HG03442 (cell line): Measurements from ENCODE around the gene MVD.

ENCODE experiments used
- ATAC-seq: cut with Tn5 transposase; IDR thresholded peaks from one replicate; pipeline ENCODE4 v1.9.1; 2021; ENCODE audit warnings: mild to moderate bottlenecking, moderate library complexity; ENCODE audit not compliant: unreplicated experiment

The MVD gene

DNA sequence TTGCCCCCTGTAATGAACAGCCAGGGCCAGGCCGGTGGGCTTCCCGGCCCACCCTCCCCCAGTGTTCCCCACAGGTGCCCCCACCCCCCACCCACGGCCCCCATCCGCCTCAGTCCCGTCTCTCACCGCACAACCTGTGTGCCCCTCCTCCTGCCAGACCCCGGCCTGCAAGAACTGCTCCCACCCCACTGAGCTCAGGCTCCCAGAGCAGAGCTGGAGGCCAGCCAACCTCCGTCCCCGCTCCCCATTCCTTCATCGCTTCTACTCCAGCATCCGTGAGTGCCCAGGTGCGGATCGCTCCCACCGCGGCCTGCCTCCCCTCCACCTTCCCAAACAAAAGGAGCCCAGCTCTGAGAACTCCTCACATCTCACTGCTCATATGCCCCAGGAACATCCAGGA is 4.2 kb downstream of the MVD start:
- no peak for ATAC-seq

DNA sequence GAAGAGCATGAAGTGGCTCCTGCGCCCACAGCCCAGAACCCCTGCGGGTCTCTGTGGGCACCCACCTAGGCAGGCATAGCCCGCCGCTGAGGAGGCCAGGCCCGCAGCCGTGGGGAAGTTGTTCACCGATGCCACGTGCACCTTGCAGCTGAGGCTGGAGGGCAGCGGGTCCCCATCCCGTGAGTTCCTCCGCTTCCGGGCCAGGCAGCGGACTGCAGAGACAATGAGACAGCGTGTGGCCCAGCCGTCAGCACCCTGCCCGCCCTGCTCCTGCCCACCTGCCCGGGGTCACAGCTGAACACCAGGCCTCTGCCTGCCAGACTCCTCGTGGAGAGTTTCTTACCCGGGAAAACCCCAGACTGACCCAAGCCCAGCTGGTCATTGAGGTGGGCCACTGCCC is 5.5 kb downstream of the MVD start:
- no peak for ATAC-seq

DNA sequence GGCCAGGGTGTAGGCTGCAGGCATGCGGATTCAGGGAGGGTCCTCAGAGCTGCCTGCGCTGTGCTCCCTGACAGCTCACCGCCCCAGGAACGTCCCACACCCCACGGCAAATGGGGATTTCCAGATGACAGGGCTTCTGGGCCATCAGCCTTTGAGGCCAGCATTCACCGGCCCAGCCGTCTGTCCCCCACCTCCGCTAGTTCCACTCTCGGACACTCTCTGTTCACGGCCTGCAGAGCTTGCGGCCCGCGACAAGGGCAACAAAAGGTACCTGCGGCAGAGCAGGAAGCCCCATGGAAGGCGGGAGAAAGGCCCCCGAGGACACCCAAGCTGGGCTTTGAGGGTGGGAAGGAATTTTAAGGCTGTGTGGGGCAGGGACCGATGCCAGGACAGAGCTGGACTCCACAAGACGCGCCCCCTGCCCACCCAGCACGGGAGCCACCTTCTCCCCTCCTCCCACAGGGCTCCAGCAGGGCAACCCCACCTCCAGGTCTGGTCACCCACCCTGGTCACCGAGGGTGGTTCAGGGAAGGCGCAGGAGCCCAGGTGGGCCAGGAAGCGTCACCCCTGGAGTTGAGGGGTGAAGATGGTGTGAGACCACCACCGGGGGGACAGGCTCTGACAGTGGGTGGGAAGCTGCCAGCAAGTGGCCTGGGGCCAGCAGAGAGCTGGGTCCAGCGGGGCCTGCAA is 6.5 kb downstream of the MVD start:
- ATAC-seq = no peak

DNA sequence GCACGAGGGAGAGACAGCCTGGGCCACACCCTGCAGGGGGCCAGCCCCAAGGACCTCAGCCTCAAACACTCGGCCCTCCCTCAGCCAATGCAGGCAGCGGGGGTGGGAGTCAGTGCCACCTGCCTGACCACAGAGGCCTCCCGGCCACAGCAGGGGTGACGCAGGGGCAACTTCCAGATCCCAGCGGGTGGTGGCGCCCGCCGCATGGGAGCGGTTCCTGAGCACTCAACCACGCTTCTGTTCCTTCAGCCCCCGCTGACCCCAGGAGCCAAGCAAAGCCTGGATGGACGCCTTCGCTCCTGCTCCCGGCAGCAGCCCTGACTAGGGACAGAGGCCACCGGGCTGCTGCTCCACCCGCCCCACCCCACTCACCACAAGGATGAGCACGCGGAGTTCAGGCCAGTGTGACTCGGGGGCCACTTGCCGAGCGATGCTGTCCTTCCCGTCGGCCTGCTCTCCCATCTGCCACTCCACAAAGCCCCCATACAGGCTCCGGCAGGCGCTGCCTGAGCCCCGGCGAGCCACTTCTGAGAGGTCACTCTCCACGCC is 7.1 kb downstream of the MVD start:
- no peak for ATAC-seq

DNA sequence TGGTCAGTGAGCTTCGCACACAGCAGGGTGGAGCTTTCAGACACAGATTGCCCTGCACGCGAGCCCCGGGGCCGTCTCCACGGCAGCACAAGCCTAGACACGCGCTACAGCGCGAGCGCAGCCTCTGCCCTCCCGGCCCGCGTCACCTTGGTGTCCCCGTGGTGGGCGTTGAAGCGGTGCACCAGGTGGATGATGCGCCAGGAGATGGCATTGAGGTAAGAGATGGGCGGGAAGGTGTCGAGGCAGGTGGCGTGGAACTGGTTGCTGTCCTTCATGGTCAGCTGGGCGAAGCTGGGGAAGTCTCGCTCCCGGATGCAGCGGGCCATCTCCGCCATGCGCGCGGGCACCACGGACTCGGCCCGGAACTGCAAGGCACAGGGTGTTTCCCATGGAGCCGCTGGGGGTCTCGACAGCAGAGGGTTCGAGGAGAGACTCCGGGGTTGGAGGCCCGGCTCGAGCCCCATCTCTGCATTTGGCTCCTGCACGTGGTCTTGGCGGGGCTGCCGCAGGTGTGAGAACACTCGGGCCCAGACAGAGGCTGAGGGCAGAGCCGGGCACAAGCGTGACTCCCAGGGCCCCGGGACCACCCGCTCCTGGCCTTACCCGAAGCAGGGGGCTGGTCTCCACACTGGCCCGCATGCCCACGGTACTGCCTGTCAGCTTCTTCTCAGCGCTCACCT is 7.7 kb downstream of the MVD start:
- ATAC-seq = no peak

DNA sequence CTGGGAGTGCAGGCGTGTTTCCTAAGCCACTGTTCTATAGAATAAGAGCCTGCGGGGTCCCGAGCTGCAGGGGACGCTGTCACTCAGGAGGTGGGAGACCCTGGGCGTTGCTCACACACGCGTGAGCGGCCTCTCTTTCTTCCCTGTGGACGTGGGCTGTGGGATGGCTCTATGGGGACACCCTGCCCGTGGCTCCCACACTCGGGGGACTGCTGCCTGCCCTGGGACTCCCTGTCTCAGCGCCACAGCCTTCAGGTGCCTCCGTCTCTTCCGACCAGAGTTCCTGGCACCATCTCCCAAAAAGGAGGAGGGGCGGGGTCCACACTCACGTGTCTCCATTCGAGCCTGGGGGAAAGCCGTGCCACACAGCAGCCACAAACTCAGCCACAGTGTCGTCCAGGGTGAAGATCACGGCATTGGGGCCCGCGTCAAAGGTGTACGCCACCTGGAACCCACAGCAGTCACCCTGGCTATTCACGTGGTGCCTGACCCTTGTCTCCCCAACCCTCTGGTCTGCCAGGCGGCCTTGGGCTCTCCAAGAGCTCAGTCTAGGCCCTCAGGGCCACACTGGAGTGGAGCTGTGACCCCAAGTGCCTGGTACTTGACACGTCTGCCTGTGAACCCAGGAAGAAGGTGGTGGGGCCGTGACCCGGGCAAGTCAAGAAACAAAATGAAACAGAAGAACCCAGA is 8.4 kb downstream of the MVD start:
- ATAC-seq = no peak

DNA sequence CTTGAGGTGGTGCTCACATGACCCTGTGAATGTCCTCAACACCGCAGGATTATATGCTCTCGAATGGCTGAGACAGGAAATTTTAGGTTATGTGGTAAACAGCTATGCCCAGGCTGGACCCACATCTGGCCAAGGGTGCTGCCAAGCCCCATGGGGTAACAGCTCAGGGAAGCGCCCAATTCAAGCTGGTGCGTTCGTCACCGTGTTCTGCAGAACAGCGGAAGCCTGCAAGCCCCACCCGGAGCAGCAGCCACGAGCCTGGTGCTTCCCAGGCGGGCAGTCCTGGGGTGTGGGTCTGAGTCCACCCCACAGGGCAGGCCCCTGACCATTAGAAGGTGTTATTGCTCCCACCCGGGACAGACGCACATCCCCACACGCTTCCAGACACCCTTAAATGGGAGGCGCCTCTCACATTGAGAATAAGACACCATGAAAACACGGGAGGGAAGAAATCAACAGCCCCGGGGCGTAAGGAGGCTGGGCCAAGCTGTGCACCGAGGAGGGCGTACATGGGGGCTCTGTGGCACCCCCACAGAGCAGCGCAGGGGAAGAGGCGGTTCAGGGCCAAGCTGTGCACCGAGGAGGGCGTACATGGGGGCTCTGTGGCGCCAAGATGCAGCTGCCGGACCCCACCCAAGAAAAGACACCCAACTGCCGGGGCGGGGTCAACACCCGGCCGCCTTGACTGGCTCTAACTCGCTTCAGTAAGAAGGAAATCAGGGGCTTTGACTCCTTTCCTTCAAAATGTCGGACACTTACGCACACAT is 9.1 kb downstream of the MVD start:
- no peak for ATAC-seq

DNA sequence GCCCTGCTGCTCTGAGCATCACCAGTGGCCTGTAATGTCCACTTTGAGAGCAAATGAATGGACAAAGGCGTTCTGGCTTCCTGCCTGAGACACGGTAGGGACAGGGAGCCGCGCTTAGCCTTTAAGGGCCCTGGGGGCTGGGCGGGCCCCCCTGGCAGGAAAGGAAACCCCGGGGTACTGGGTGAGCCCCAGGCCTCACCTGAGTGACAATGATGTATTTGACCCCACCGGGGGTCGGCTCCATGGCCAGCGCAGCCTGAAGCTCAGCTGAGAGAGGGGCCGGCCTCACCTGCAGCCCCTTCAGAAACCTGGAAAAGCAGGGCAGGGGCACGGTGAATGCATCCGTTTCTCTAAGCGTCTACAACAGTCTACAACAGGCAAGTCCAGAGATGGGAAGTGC is 9.8 kb downstream of the MVD start:
- ATAC-seq = no peak

DNA sequence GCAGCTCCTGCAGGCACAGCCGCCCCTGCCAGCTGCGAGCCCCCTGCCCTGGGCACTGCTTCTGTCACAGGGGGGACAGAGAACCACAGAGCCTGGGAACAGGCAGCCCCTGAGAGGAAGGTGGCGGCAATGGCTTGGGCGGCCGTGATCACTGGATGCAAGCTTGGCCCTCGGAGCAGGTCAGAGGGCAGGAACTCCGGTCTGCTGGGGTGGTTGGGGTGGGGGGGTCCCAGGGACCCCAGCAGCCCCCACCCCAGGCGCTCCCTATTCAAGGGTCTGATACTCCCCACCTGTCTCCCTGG is 10.2 kb downstream of the MVD start:
- ATAC-seq = no peak

DNA sequence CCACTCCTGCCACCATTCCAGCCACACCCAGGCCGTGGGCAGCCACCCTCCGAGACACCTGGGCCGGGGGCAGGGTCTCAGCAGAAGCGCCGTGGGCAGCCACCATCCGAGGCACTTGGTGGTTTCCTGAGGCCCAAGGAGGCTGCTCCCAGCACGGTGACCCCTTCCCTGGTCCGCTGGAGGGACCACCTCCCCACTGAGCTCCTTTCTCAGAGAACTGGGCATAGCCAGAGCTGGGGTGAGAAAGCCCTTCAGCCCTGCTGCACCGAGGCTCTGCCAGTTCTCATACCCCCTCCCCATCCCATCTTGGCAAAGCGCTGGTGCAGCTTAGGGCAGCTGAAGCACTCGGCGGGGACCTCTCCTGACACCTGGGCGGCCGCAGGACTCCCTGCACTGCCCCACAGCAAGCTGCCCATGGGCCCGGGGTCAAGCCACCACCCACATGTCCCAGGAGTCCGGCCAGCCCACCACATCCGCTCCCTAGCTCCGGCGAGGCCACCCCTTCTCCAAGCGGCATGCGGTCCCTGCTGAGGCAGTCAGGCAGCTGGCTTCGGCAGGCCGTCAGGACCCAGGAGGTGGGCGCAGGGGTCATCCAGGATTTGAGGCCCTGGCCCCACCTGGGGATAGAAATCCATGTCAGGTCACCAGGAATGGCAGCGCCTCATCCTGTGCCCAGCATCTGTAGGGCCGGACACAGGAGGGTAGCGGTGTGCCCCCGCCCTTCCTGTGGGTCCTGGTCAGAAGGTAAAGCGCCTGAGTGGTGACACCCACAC is 10.7 kb downstream of the MVD start:
- no peak for ATAC-seq

DNA sequence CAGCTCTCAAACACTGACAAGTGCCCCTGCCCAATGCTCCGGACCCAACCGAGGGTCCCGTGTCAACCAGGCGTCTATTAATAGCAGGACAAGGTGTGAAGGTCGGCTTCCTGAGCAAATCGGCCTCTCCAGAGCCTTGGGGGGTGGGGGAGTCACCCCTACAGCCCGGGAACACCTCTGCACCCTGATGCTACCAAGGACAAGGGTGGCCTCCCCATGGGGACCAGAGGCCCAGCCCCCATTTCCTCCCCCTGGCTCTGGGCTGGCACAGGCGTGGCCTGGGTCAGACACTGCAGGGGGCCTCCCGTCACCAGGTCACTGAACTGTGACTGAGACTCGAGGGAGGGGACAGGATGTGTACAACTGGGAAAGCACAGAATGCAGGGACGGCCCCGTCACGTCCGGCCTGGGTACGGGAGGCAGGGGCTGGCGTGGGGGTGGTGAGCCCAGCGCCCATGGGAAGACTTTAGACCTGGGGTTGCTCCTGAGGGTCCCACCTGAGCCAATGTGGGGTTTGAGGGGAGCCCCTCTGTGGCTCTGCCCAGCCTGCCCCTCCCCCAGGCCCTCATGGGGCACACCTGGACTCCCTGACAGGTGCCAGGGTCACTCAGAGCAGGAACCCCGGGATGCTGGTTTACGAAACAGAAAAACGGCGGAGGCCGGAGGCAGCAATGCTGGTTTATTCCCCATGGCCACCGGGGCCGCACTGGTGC is 11.5 kb downstream of the MVD start:
- peak; percentile 68 for ATAC-seq

DNA sequence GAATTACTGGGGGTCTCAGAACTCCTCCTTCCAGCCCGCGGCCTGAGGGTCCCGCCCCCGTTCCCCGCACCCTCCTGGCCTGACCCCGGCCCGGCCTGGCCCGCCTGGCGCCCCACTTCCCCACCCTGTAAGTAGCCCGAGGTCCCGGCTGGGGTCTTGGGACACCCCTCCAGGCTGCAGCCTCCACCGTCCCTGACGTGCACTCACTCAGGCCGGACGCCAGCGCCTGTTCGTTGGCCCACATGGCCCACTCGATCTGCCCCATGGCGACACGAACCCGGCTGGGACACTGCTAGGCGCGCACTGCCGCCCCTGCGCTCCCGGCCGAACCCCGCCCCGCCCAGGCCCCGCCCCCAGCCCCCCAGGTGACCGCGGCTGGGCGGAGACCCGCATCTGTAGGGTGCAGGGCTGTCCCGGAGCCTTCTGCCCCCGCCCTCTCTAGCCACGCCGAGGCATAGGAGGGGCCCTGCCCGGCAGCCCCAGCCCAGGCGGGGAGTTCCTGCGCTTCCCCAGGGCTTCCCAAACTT is 12.1 kb downstream of the MVD start, which contains the start of gene CYBA:
TSS of gene CYBA (minus strand) at position 305 of the 527 bp plus-strand sequence. CDS start at position 265, 40 bp downstream.
- peak; percentile 61 for ATAC-seq

DNA sequence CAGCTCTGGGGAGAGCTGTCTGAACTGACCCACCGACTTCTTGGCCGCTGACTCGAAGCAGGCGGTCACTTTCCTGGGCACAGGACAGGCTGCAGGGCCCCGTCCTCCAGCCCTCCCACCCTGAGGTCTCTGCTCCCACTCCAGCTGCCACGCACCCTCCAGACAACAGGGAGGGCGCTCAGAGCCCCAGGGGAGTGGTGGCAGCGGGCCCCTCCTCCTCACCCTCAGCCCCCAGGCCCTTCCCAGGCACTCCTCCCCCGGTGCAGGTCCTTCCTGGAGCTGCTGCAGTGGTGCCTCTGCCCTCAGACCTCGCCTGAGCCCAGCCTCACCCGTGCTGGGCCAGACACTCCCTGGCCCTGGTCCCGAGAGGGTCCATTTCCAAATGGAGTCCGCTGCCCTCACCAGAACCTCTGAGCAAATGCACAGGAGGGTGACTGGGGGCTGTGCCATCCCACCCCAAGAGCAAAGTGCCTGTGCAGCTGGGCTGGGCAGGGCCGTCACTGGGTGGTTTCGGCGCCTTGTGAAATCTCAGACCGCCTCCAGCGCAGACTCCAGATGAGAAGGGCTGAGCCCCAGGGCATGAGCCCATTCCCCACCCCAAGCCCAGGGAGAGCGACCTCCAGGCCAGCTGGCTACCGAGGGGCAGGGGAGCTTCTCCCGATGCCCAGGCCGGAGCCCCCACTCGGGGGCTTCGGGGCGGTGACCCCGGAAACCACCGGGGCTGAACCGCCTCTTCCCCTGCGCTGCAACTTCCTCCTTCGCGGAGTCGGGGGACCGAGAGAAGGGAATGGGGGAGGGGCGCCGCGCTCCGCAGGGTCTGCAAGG is 12.8 kb downstream of the MVD start:
- ATAC-seq = peak; percentile 6

DNA sequence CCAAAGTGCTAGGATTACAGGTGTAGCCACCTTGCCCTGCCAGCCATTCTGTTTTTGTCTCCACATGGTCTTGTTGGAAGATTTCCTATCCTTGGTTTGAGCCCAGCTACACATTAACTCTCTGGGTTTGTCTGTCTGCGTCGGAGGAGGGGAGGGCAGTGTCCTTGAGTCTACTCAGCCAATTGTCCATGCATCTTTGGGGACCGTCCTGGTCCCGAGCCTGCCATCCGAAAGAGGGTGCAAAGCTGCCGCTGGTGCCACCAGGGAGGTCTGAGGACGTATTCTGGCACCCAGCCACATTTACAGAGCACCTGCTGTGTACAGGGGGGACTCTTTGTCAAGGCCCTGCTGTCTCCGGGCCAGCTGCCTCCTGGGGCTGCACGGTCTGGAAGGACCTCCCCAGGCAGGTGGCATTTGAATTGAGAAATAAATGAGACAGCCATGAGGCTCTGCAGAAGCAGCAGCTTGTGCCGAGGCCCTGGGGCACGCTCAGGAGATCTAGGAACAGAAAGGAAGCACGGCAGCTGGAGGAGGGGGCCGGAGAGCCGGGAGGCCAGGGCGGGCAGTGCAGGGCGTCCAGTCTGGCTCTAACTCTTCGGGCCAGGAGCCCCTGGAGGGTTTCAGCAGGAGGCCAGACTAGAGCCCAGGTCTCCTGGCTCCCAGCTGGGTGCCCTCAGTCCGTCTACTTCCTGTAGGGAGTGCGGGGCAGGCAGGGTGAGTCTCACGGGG is 13.5 kb downstream of the MVD start:
- no peak for ATAC-seq

DNA sequence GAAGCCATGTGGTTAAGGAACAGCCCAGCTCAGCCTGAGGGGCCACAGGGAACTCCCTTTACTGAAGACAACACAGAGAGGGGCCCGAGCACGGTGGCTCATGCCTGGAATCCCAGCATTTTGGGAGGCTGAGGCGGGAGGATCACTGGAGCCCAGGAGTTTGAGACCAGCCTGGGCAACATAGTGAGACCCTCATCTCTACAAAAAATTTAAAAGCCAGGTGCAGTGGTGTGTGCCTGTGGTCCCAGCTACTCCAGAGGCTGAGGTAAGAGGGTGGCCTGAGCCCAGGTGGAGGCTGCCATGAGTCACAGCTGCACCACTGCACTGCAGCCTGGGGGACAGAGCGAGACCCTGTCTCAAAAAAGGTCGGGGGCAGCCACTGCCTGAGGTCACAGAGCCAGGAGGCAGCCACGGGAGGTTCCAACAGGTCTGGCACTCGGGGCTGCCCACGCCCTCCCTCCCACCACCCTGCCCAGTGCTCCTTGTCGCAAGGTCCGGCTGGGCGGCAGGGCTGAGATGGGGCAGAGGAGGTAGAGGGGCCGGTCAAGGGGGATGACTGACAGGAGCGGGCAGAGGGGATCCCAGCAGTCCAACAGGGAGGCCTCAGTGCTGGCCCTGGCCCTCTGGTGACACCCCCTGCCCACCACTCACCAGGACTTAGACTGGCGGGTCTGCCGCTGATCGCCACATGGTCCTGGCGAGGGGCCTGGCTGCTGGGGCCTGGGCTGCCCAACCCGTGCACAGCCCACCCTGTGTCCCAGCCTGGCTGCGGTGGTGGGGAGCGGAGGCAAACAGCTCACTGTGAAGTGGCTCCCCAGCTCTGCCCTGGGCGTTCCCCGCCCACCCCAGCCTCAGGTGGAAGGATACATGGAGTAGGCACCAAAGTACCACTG is 15.5 kb downstream of the MVD start:
- ATAC-seq = no peak

DNA sequence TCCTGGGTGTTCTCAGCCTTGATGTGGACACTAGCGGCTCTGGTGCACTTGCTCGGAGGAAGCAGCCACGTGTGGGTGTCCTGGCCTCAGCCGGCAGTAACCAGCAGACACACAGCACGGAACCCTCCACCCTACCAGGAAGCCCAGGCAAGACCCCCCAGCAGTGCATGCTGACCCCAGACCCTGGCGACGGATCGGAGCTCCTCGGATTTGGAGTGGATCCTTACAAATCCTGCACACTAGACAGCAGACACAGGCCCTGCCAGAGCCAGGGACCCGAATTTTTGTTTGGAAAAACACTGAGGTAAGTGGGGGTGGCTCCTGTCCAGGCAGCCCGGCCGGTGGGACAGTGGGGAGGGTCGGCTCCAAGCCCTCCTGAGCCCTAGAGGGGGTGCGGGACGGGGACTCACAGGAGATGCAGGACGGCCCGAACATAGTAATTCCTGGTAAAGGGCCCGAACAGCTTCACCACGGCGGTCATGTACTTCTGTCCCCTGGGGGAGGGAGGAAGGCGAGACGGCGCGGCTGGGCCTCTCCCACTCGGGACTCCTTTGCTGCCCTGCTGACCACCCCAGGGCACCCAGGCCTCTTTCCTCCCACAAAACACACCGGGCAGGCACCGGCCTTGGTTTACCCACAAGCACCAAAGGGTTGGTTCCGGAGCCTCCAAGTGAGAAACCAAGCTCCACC is 16.4 kb downstream of the MVD start:
- no peak for ATAC-seq
